Gastroesophageal sphincter (tissue), 3 donors: Measurements from ENCODE around the gene LAP3.

Experiments used
- POLR2A ChIP-seq, 2 donors: fragments of 450-650 bp; IDR thresholded peaks; one replicate each; pipeline ENCODE4 v1.6.1; 2017; ENCODE audit warnings: antibody characterized with exemption in 2 of 2, mild to moderate bottlenecking in 2 of 2, moderate library complexity in 1 of 2
- POLR2AphosphoS5 ChIP-seq: sonication (generic); formaldehyde crosslinking; IDR thresholded peaks from one replicate; pipeline ENCODE4 v1.6.1; 2017; ENCODE audit warnings: antibody characterized with exemption
- TF ChIP-seq, protein P1 (sequence below), 4 experiments: fragments of 200-600 bp in 2 of 4; fragments of 450-650 bp in 2 of 4; sonication (generic) in 1 of 4; IDR thresholded peaks; one replicate each; pipeline ENCODE4 v1.5.1; 2017 to 2019; ENCODE audit warnings: antibody characterized with exemption in 4 of 4, mild to moderate bottlenecking in 2 of 4, moderate library complexity in 2 of 4

DNA sequence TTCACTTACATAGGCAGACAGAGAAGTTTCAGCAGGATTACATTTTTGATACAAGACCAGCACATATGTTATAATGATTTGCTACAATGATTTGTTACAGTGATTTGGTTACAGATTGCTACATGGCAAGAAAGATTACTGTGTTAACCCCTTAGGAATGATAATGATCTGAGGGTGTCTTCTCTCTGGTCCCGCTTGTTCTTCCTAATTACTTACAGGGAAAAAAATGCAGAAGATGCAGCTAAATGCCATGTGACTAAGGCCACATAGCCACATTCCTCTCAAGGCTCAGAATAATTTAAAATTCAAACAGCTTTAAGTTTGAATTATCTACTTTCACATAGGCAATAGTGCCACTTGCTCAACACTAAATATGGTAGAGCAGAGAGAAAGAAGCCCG, 9.7 kb upstream of the LAP3 start:
- no peak for TF ChIP-seq POLR2A (IDR thresholded peaks at IDR 0.05)
- TF ChIP-seq, protein P1, sequence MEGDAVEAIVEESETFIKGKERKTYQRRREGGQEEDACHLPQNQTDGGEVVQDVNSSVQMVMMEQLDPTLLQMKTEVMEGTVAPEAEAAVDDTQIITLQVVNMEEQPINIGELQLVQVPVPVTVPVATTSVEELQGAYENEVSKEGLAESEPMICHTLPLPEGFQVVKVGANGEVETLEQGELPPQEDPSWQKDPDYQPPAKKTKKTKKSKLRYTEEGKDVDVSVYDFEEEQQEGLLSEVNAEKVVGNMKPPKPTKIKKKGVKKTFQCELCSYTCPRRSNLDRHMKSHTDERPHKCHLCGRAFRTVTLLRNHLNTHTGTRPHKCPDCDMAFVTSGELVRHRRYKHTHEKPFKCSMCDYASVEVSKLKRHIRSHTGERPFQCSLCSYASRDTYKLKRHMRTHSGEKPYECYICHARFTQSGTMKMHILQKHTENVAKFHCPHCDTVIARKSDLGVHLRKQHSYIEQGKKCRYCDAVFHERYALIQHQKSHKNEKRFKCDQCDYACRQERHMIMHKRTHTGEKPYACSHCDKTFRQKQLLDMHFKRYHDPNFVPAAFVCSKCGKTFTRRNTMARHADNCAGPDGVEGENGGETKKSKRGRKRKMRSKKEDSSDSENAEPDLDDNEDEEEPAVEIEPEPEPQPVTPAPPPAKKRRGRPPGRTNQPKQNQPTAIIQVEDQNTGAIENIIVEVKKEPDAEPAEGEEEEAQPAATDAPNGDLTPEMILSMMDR (IDR thresholded peaks at IDR 0.05), result no peak
- TF ChIP-seq POLR2AphosphoS5, result no peak
